HL-60/S4 treated with phorbol 12-myristate 13-acetate at 8.2 ng/mL for 4 days and 3 days (cell line): ENCODE data around the gene ALG10B.

Experiments
- in situ Hi-C: fragments of 300-500 bp; cut with MboI; formaldehyde crosslinking; loops from 2 replicates; pipeline ENCODE4 v1.15.0; 2022; ENCODE audit warnings: low sequenced_read_pairs

The ALG10B gene

GRCh38 chr12:38374751-38375150 is 58.2 kb downstream of the ALG10B start:
- in situ Hi-C loops: no loop called here
